H9 (cell line): ENCODE data around the gene PRDM2. TPM values are rescaled to one million over a fixed set of nuclear protein-coding genes. Genes with fewer than 3 reads are reported as not detected.

Experiments
- DNase-seq: peaks from one replicate; pipeline ENCODE4 v3.0.0-alpha.2; 2017
- H2AFZ ChIP-seq: one replicate; pipeline ENCODE4 v1.6.1; 2013; ENCODE audit warnings: mild to moderate bottlenecking, low read length, control low read depth, moderate library complexity
- H2AK5ac ChIP-seq: 2 replicates; pipeline ENCODE4 v1.6.1; 2013; ENCODE audit warnings: low read length, control low read depth, mixed read lengths; ENCODE audit not compliant: insufficient read length
- H2BK120ac ChIP-seq: one replicate; pipeline ENCODE4 v1.6.1; 2013; ENCODE audit warnings: low read depth, mild to moderate bottlenecking, low read length, control low read depth, inconsistent platforms; ENCODE audit not compliant: poor library complexity, severe bottlenecking
- H2BK12ac ChIP-seq: 2 replicates; pipeline ENCODE4 v1.6.1; 2013; ENCODE audit warnings: low read length, control low read depth, mixed read lengths, low read depth; ENCODE audit not compliant: insufficient read length
- H2BK15ac ChIP-seq: 2 replicates; pipeline ENCODE4 v1.6.1; 2013; ENCODE audit warnings: low read depth, low read length, control low read depth
- H2BK20ac ChIP-seq: one replicate; pipeline ENCODE4 v1.6.1; 2013; ENCODE audit warnings: low read depth, mild to moderate bottlenecking, low read length, control low read depth, inconsistent platforms; ENCODE audit not compliant: poor library complexity, severe bottlenecking
- H2BK5ac ChIP-seq: 2 replicates; pipeline ENCODE4 v1.6.1; 2013; ENCODE audit warnings: low read length, control low read depth, mixed read lengths; ENCODE audit not compliant: insufficient read length
- H3K14ac ChIP-seq: 2 replicates; pipeline ENCODE4 v1.6.1; 2013; ENCODE audit warnings: low read length, control low read depth; ENCODE audit not compliant: insufficient read depth
- H3K18ac ChIP-seq: 2 replicates; pipeline ENCODE4 v1.6.1; 2013; ENCODE audit warnings: low read depth, mild to moderate bottlenecking, mixed read lengths, low read length, control low read depth; ENCODE audit not compliant: insufficient read length
- H3K23ac ChIP-seq: 2 replicates; pipeline ENCODE4 v1.6.1; 2013; ENCODE audit warnings: low read length, control low read depth, mixed read lengths, low read depth; ENCODE audit not compliant: insufficient read length
- H3K23me2 ChIP-seq: 2 replicates; pipeline ENCODE4 v1.6.1; 2013; ENCODE audit warnings: low read depth, mild to moderate bottlenecking, mixed read lengths, low read length, control low read depth; ENCODE audit not compliant: insufficient read length, poor library complexity, severe bottlenecking
- H3K27ac ChIP-seq: 2 replicates; pipeline ENCODE4 v1.5.1; 2013; ENCODE audit warnings: low read length, control low read depth, mixed read lengths, low read depth; ENCODE audit not compliant: insufficient read length
- H3K27me3 ChIP-seq: 2 replicates; pipeline ENCODE4 v1.6.1; 2013; ENCODE audit warnings: low read length, control low read depth, inconsistent platforms; ENCODE audit not compliant: insufficient read depth
- H3K4ac ChIP-seq: 2 replicates; pipeline ENCODE4 v1.6.1; 2013; ENCODE audit warnings: low read depth, mild to moderate bottlenecking, control low read depth, inconsistent platforms, low read length, moderate library complexity
- H3K4me1 ChIP-seq: 2 replicates; pipeline ENCODE4 v1.6.1; 2013; ENCODE audit warnings: low read length, control low read depth, inconsistent platforms; ENCODE audit not compliant: insufficient read depth
- H3K4me2 ChIP-seq: 2 replicates; pipeline ENCODE4 v1.6.1; 2013; ENCODE audit warnings: low read length, control low read depth, mixed read lengths; ENCODE audit not compliant: insufficient read length, insufficient read depth
- H3K56ac ChIP-seq: 2 replicates; pipeline ENCODE4 v1.6.1; 2013; ENCODE audit warnings: low read depth, mild to moderate bottlenecking, mixed read lengths, low read length, control low read depth; ENCODE audit not compliant: insufficient read length
- H3K79me1 ChIP-seq: 2 replicates; pipeline ENCODE4 v1.6.1; 2013; ENCODE audit warnings: low read depth, mild to moderate bottlenecking, moderate library complexity, low read length, control low read depth, inconsistent platforms; ENCODE audit not compliant: insufficient read depth, poor library complexity, severe bottlenecking
- H3K79me2 ChIP-seq: 2 replicates; pipeline ENCODE4 v1.6.1; 2013; ENCODE audit warnings: low read length, control low read depth, inconsistent platforms; ENCODE audit not compliant: insufficient read depth
- H3K9ac ChIP-seq: 2 replicates; pipeline ENCODE4 v1.6.1; 2013; ENCODE audit warnings: low read length, control low read depth, mixed read lengths; ENCODE audit not compliant: insufficient read length; ENCODE audit errors: extremely low read depth
- H3K9me3 ChIP-seq: one replicate; pipeline ENCODE4 v1.6.1; 2013; ENCODE audit warnings: low read depth, low read length, inconsistent platforms; ENCODE audit not compliant: control insufficient read depth
- H3T11ph ChIP-seq: one replicate; pipeline ENCODE4 v1.6.1; 2013; ENCODE audit warnings: mild to moderate bottlenecking, low read length, control low read depth, inconsistent platforms
- H4K20me1 ChIP-seq: one replicate; pipeline ENCODE4 v1.6.1; 2013; ENCODE audit not compliant: control insufficient read depth, insufficient read length, insufficient read depth
- H4K5ac ChIP-seq: 2 replicates; pipeline ENCODE4 v1.6.1; 2013; ENCODE audit warnings: low read depth, mild to moderate bottlenecking, mixed read lengths, low read length, control low read depth; ENCODE audit not compliant: insufficient read length
- H4K8ac ChIP-seq: replicated peaks from 2 replicates; pipeline ENCODE4 v1.6.1; 2013; ENCODE audit warnings: low read length, control low read depth, mixed read lengths, low read depth; ENCODE audit not compliant: insufficient read length
- H4K91ac ChIP-seq: 2 replicates; pipeline ENCODE4 v1.6.1; 2013; ENCODE audit warnings: low read depth, mild to moderate bottlenecking, moderate library complexity, mixed read lengths, low read length, control low read depth; ENCODE audit not compliant: insufficient read length
- H3K27ac Mint-ChIP-seq, 3 experiments: 2 replicates in 2 of 3; 3 replicates in 1 of 3; pipeline ENCODE4 v1.8.0; 2020 to 2021; ENCODE audit warnings: mixed read lengths in 3 of 3, mild to moderate bottlenecking in 1 of 3, moderate library complexity in 1 of 3
- H3K27me3 Mint-ChIP-seq: 2 replicates; pipeline ENCODE4 v1.8.0; 2021; ENCODE audit warnings: low read depth, mild to moderate bottlenecking, moderate library complexity, mixed read lengths
- H3K36me3 Mint-ChIP-seq, 3 experiments: 2 replicates in 2 of 3; 3 replicates in 1 of 3; pipeline ENCODE4 v1.8.0; 2020 to 2021; ENCODE audit warnings: low read depth in 3 of 3, mixed read lengths in 3 of 3; ENCODE audit not compliant: insufficient read depth in 1 of 3
- H3K4me1 Mint-ChIP-seq, 2 experiments: 2 replicates each; pipeline ENCODE4 v1.8.0; 2020; ENCODE audit warnings: mixed read lengths in 2 of 2
- H3K4me3 Mint-ChIP-seq, 2 experiments: 2 replicates in 1 of 2; 3 replicates in 1 of 2; pipeline ENCODE4 v1.8.0; 2020 to 2021; ENCODE audit warnings: mild to moderate bottlenecking in 2 of 2, mixed read lengths in 2 of 2, moderate library complexity in 1 of 2
- H3K9me3 Mint-ChIP-seq, 2 experiments: 2 replicates in 1 of 2; 3 replicates in 1 of 2; pipeline ENCODE4 v1.8.0; 2020; ENCODE audit warnings: mild to moderate bottlenecking in 2 of 2, mixed read lengths in 2 of 2, moderate library complexity in 1 of 2
- CTCF ChIP-seq: fragments of 200-600 bp; sonication (generic); conservative IDR thresholded peaks from 3 replicates; pipeline ENCODE4 v1.8.0; 2021; ENCODE audit warnings: antibody characterized with exemption, mild to moderate bottlenecking
- WGBS: extraction: QIAGEN DNeasy Blood & Tissue Kit; methylation state at CpG from one replicate; pipeline ENCODE4 v1.1.7; 2013; ENCODE audit warnings: missing lambda C conversion rate, low lambda C conversion rate, mixed read lengths; ENCODE audit not compliant: insufficient read length; ENCODE audit errors: extremely low coverage; 5-methylcytosine and 5-hydroxymethylcytosine counted together
- total RNA-seq: library from RNA; stranded (reverse); gene quantifications from 2 replicates; pipeline ENCODE4 v1.2.1, GENCODE V29; 2021

PRDM2 gene
- total RNA-seq, 1 experiment from 2014 or later, result 24.5 TPM

- no CpG with 5 or more reads among the region's 10 CpGs for WGBS
- Histone ChIP-seq H3K27ac (no peak overlapping the region), H3K79me2 (peaks cover 1% of the 10 kb centered on the region; the same call in 1 of the 2 replicates)
Observed at GRCh38 chr1:13708380-13708982, 8.5 kb downstream of the PRDM2 start.

More at GRCh38 chr1:13708380-13708982, 8.5 kb downstream of the PRDM2 start:
- H3K56ac ChIP-seq, result no peak overlapping the region
- H4K8ac ChIP-seq, result no peak overlapping the region
- no peak for DNase-seq
- H2BK12ac ChIP-seq, result no peak overlapping the region
- peaks cover 8% of the 10 kb centered on the region for H3K79me1 ChIP-seq
- no peak overlapping the region for H3K18ac ChIP-seq
- no peak overlapping the region for H4K5ac ChIP-seq
- no peak overlapping the region for H3K4ac ChIP-seq
- H4K20me1 ChIP-seq, result no peaks in the 10 kb centered on the region
- no peaks in the 10 kb centered on the region; a peak in 1 of 4 replicates for H3K4me1 Mint-ChIP-seq
- no peak overlapping the region for H2BK20ac ChIP-seq
- no peak overlapping the region for H3K9ac ChIP-seq
- no peaks in the 10 kb centered on the region for H3K23me2 ChIP-seq
- H2AFZ ChIP-seq, result no peak overlapping the region
- no peak overlapping the region for H2BK120ac ChIP-seq
- H3K9me3 ChIP-seq, result no peaks in the 10 kb centered on the region
- H3K36me3 Mint-ChIP-seq, result no peaks in the 10 kb centered on the region
- no peaks in the 10 kb centered on the region; the same call in none of the 2 replicates for H3K27me3 Mint-ChIP-seq
- H3K4me2 ChIP-seq, result no peak overlapping the region
- no peak overlapping the region for H3K4me3 Mint-ChIP-seq
- H3K27me3 ChIP-seq, result no peaks in the 10 kb centered on the region
- no peak overlapping the region for H4K91ac ChIP-seq
- H3K14ac ChIP-seq, result no peak overlapping the region
- H3T11ph ChIP-seq, result no peak overlapping the region
- H3K9me3 Mint-ChIP-seq, result no peaks in the 10 kb centered on the region
- H2AK5ac ChIP-seq, result no peak overlapping the region
- no peaks in the 10 kb centered on the region; the same call in 1 of the 2 replicates for H3K4me1 ChIP-seq
- TF ChIP-seq CTCF, result no peak
- H2BK15ac ChIP-seq, result no peak overlapping the region
- H3K27ac Mint-ChIP-seq, result no peak overlapping the region; a peak in 1 of 7 replicates
- no peak overlapping the region for H2BK5ac ChIP-seq
- H3K23ac ChIP-seq, result no peak overlapping the region
